ENCODE measurements around the gene S100A13.
A peak's percentile ranks its signal among the peaks of the same experiment; 100 is the strongest.

Gene S100A13

DNA sequence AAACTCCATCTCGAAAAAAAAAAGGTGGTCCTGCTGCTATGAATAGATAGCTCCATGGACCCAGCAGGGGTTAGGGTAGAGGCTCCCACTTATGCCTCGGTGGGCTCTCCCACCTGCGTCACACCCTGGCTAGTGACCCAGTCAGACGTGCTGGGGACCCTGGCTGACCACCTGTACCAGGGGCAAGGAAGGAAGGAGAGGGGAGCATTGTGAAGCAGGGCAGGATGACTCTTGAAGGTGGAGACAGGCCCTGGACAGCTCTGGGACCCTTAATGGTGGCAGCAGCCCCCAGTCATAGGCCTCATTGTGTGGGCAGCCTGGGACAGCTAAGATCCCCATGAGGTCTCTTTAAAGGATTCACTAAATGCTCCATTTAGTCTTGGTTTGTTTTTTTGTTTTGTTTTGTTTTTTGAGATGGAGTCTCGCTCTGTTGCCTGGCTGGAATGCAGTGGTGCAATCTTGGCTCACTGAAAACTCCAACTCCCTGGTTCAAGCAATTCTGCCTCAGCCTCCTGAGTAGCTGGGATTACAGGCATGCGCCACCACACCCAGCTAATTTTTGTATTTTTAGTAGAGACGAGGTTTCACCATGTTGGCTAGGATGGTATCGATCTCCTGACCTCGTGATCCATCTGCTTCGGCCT lies 20.8 kb upstream of the S100A13 start:
- ATAC-seq, result peak; percentile 26
- TF ChIP-seq OSR1 (CRISPR knock-in tag; IDR thresholded peaks at IDR 0.05), result no peak
- no peak for TF ChIP-seq ZFP3 (CRISPR knock-in tag; IDR thresholded peaks at IDR 0.05)
- TF ChIP-seq RARB (CRISPR knock-in tag; IDR thresholded peaks at IDR 0.05), result no peak
- no peak for TF ChIP-seq ZFP30 (CRISPR knock-in tag; IDR thresholded peaks at IDR 0.05)
- no peak for TF ChIP-seq ZNF8 (CRISPR knock-in tag; IDR thresholded peaks at IDR 0.05)
- no peak for TF ChIP-seq TCF4 (CRISPR knock-in tag; IDR thresholded peaks at IDR 0.05; ENCODE audit: borderline replicate concordance)
- TF ChIP-seq TOX (CRISPR knock-in tag; IDR thresholded peaks at IDR 0.05; ENCODE audit: borderline replicate concordance), result no peak
- TF ChIP-seq, protein P1, sequence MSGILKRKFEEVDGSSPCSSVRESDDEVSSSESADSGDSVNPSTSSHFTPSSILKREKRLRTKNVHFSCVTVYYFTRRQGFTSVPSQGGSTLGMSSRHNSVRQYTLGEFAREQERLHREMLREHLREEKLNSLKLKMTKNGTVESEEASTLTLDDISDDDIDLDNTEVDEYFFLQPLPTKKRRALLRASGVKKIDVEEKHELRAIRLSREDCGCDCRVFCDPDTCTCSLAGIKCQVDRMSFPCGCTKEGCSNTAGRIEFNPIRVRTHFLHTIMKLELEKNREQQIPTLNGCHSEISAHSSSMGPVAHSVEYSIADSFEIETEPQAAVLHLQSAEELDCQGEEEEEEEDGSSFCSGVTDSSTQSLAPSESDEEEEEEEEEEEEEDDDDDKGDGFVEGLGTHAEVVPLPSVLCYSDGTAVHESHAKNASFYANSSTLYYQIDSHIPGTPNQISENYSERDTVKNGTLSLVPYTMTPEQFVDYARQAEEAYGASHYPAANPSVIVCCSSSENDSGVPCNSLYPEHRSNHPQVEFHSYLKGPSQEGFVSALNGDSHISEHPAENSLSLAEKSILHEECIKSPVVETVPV (CRISPR knock-in tag; IDR thresholded peaks at IDR 0.05), result no peak
- TF ChIP-seq GLIS3 (CRISPR knock-in tag; IDR thresholded peaks at IDR 0.05), result no peak
- TF ChIP-seq PPARA (CRISPR knock-in tag; IDR thresholded peaks at IDR 0.05; ENCODE audit: borderline replicate concordance), result no peak
- TF ChIP-seq, protein P2, sequence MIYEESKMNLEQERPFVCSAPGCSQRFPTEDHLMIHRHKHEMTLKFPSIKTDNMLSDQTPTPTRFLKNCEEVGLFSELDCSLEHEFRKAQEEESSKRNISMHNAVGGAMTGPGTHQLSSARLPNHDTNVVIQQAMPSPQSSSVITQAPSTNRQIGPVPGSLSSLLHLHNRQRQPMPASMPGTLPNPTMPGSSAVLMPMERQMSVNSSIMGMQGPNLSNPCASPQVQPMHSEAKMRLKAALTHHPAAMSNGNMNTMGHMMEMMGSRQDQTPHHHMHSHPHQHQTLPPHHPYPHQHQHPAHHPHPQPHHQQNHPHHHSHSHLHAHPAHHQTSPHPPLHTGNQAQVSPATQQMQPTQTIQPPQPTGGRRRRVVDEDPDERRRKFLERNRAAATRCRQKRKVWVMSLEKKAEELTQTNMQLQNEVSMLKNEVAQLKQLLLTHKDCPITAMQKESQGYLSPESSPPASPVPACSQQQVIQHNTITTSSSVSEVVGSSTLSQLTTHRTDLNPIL (CRISPR knock-in tag; IDR thresholded peaks at IDR 0.05; ENCODE audit: low read depth), result no peak
- TF ChIP-seq, protein P3, sequence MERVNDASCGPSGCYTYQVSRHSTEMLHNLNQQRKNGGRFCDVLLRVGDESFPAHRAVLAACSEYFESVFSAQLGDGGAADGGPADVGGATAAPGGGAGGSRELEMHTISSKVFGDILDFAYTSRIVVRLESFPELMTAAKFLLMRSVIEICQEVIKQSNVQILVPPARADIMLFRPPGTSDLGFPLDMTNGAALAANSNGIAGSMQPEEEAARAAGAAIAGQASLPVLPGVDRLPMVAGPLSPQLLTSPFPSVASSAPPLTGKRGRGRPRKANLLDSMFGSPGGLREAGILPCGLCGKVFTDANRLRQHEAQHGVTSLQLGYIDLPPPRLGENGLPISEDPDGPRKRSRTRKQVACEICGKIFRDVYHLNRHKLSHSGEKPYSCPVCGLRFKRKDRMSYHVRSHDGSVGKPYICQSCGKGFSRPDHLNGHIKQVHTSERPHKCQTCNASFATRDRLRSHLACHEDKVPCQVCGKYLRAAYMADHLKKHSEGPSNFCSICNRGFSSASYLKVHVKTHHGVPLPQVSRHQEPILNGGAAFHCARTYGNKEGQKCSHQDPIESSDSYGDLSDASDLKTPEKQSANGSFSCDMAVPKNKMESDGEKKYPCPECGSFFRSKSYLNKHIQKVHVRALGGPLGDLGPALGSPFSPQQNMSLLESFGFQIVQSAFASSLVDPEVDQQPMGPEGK (CRISPR knock-in tag; IDR thresholded peaks at IDR 0.05; ENCODE audit: borderline replicate concordance), result no peak
- no peak for TF ChIP-seq ESRRG (CRISPR knock-in tag; IDR thresholded peaks at IDR 0.05)
- TF ChIP-seq ISL1 (CRISPR knock-in tag; IDR thresholded peaks at IDR 0.05), result no peak

DNA sequence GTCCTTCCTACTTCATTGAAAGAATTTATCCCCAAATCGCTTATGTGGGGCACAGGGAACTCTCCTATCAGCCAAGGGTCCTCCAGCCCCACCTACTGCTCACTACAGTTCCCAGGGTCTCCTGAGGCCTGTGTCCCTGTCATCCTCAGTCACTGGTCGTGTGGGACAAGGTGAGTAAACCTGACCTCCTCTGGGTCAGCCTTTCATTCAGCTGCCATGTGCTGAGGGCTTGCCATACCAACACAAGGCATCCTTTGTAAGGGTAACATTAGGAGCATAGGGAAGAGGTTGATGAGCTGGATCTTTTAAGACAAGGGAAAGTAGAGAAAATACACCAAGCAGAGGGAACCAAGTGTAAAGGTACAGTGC lies 20.0 kb upstream of the S100A13 start:
- ATAC-seq, result peak; percentile 16

DNA sequence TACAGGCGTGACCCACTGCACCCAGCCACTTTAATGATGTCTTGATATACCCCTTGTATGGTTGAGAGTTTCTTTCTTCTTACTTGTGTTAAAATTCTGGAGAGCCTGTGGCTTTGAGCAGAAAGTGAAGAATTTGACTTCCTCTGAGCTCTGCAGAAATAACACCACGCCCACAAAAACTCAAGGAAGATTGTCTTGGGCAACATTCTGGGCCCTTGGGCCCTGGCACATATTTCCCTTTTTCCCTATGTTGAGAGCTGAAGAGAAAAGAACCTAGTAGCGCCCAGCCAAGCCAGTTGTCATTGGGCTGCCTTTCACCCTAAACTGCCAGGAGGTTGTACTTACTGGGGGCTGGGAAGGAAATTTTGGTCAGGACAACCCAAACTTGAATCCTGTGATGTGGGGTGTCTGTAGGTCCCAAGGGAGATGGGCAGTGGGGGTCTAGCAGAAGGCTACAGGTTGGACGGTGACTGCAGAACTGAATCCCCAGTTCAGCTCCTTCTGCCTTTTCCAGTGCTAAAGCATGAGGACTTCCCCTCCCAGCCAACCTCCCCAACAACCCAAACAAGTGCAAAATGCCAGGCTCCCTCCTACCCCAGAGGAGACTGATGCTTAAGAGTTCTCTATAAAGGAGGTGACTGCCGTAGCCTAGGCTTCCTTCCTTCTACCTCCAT lies 19.5 kb upstream of the S100A13 start:
- ATAC-seq, result peak; percentile 6
- TF ChIP-seq, protein P4, sequence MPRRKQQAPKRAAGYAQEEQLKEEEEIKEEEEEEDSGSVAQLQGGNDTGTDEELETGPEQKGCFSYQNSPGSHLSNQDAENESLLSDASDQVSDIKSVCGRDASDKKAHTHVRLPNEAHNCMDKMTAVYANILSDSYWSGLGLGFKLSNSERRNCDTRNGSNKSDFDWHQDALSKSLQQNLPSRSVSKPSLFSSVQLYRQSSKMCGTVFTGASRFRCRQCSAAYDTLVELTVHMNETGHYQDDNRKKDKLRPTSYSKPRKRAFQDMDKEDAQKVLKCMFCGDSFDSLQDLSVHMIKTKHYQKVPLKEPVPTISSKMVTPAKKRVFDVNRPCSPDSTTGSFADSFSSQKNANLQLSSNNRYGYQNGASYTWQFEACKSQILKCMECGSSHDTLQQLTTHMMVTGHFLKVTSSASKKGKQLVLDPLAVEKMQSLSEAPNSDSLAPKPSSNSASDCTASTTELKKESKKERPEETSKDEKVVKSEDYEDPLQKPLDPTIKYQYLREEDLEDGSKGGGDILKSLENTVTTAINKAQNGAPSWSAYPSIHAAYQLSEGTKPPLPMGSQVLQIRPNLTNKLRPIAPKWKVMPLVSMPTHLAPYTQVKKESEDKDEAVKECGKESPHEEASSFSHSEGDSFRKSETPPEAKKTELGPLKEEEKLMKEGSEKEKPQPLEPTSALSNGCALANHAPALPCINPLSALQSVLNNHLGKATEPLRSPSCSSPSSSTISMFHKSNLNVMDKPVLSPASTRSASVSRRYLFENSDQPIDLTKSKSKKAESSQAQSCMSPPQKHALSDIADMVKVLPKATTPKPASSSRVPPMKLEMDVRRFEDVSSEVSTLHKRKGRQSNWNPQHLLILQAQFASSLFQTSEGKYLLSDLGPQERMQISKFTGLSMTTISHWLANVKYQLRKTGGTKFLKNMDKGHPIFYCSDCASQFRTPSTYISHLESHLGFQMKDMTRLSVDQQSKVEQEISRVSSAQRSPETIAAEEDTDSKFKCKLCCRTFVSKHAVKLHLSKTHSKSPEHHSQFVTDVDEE (CRISPR knock-in tag; IDR thresholded peaks at IDR 0.05), result no peak
- TF ChIP-seq OSR1 (CRISPR knock-in tag; IDR thresholded peaks at IDR 0.05) (no peak), ARNTL (CRISPR knock-in tag; IDR thresholded peaks at IDR 0.05; ENCODE audit: borderline replicate concordance, low read depth) (no peak), TCF4 (CRISPR knock-in tag; IDR thresholded peaks at IDR 0.05; ENCODE audit: borderline replicate concordance) (no peak), ISL1 (CRISPR knock-in tag; IDR thresholded peaks at IDR 0.05) (no peak), ZFP30 (CRISPR knock-in tag; IDR thresholded peaks at IDR 0.05) (no peak), ZNF565 (CRISPR knock-in tag; conservative IDR thresholded peaks at IDR 0.05; ENCODE audit: low read depth) (no peak), RARB (CRISPR knock-in tag; IDR thresholded peaks at IDR 0.05) (no peak), ZC3H10 (CRISPR knock-in tag; IDR thresholded peaks at IDR 0.05) (no peak), TOX (CRISPR knock-in tag; IDR thresholded peaks at IDR 0.05; ENCODE audit: borderline replicate concordance) (no peak), SNAI2 (CRISPR knock-in tag; IDR thresholded peaks at IDR 0.05) (no peak), ESRRG (CRISPR knock-in tag; IDR thresholded peaks at IDR 0.05) (no peak), PPARA (CRISPR knock-in tag; IDR thresholded peaks at IDR 0.05; ENCODE audit: borderline replicate concordance) (no peak)
- TF ChIP-seq, protein P1 (CRISPR knock-in tag; IDR thresholded peaks at IDR 0.05), result no peak
- TF ChIP-seq, protein P3 (CRISPR knock-in tag; IDR thresholded peaks at IDR 0.05; ENCODE audit: borderline replicate concordance), result no peak

More for the DNA sequence above, 20.0 kb upstream of the S100A13 start:
- TF ChIP-seq, protein P3 (CRISPR knock-in tag; IDR thresholded peaks at IDR 0.05; ENCODE audit: borderline replicate concordance), result 0 out of 2 replicates have a peak, but pooled peaks have one; percentile 13
- no peak for TF ChIP-seq ZFP30 (CRISPR knock-in tag; IDR thresholded peaks at IDR 0.05)
